NCI-H1092 (cell line): ENCODE measurements around the gene SLC5A12.

Experiments used
- DNase-seq: peaks from one replicate; lab custom pipeline; 2025; lab: John Stamatoyannopoulos, UW

The SLC5A12 gene, protein sequence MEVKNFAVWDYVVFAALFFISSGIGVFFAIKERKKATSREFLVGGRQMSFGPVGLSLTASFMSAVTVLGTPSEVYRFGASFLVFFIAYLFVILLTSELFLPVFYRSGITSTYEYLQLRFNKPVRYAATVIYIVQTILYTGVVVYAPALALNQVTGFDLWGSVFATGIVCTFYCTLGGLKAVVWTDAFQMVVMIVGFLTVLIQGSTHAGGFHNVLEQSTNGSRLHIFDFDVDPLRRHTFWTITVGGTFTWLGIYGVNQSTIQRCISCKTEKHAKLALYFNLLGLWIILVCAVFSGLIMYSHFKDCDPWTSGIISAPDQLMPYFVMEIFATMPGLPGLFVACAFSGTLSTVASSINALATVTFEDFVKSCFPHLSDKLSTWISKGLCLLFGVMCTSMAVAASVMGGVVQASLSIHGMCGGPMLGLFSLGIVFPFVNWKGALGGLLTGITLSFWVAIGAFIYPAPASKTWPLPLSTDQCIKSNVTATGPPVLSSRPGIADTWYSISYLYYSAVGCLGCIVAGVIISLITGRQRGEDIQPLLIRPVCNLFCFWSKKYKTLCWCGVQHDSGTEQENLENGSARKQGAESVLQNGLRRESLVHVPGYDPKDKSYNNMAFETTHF

DNA sequence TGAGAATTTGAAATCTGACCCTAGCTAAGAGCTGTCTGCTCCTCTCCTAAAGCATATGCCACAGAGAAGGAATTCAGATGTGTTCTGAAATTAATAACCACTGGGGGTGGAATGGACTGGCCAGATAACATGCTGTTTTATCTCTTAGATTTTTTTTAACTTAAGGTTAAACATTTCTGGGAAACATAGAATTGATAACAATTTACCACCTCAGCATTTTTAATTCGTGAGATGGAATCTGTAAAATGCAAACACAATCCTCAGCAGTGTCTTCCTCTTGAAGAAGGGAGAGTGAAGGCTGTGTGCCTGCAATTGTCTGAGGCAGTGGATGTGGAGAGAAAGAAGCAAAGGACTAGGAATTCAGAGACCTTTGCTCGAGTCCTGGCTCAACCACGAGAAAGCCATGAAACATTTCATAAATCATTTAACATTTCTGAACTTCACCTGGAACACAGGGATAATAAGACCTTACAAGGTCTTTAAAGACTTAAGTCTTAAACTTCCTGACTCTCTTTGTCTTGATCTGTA, at the start of gene SLC5A12:
Gene SLC5A12, minus strand, starts transcription at position 113 of the 528 bp plus-strand sequence. CDS start 346 bp downstream, outside the sequence.
- no peak for DNase-seq

DNA sequence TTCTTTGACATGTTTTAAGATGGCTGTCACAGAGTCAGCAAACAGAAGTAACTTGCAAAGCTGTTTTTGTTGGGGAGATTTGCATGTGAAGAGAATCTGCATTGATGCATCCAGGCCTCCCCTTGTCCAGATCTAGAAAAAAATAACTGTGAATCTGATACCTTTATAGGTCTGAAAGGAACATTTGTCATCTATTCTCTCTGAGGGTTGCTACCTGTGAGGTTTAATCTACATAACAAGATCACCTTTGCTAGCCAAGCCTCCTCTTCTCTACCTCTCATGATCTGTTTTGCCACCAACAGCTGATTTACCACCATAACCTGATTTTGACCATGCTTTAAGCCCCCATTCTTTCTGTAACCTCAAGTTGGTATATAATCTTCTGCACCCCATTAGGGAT, 47.2 kb upstream of the SLC5A12 start:
- no peak for DNase-seq

DNA sequence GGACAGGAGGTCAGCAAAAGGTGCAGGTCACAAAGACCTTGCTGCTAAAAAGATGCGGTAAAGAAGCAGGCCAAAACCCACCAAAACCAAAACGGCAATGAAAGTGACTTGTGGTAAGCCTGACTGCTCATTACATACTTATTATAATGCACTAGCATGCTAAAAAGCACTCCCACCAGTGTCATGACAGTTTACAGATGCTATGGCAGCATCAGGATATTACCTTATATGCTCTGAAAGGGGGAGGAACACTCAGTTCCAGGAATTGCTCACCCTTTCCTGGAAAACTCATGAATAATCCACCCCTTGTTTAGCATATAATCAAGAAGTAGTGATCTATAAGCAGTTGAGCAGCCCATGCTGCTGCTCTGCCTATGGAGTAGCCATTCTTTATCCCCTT, 45.2 kb upstream of the SLC5A12 start:
- DNase-seq: no peak

DNA sequence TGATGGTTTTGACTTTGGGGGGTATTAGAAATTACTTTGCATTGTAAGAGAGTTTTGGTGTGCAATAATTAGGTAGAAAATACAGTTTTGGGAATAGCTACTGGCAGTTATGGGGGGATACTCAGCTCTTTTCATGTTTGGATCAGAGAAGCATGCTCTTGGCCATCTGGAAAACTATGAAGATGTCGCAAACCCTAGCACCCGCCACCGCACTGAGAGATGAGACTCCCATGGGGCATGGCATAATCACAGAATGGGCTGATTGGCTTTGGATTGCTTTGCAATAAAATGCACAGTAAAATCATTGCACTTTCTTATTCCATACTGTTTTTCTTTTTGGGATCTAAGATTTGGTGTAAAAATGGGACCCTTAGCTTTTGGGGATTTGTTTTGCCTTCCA, 43.5 kb upstream of the SLC5A12 start:
- no peak for DNase-seq

DNA sequence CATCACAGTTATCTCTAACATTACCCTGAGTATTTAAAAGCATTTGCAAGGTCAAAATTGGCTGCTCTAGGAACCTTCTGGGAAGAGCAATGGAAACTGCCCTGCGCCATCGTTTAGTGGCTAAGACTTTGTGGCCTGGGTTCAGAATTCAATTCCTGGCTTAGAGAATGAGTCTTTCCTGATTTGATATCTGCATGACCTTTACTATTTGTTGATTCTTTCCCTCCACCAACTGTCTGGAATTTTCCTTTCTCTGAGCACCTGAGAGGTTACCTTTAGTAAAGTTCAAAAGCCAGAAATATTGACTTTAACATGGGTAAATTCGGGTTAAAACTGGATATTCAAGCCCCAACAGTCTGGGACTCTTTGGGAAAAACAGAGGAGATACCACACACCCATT, 43.0 kb upstream of the SLC5A12 start:
- DNase-seq: no peak

DNA sequence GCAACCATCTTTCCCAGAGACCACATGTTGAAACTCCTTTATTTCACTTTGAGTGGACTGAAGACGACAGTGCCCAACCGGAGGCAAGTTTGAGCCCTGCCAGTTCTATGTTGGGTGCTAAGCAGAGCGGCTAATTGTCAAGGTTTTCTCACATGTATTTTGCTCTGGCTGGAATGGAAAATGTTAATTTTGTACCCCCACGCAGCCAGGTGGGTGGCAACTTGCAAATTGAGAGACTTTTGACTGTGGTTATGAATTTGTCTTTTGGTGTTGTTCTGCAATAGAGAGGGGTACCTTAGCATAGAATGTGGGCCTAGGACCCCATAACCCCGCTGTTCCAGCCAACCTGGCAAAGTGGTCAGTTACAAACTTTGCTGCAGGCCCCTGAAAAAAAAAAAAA, 42.5 kb upstream of the SLC5A12 start:
- no peak for DNase-seq

DNA sequence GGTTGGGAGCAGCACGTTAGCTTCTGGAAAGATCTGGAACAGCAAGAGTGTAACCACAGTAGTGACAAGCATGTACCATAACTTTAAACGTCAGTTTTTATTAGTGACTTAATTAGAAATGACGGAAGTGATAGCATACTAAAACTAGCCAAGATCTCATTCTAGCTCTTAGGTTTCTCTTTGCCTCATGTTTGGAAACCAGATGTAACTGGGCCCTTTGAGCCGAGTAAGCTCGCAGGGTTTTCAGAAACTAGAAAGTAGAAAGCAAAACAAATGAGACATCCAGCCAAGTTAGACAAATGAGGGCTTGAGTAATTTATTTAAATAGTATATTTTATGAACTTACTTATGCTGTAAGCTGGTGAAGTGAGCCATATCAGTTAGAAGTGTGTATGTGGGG, 40.2 kb upstream of the SLC5A12 start:
- no peak for DNase-seq

DNA sequence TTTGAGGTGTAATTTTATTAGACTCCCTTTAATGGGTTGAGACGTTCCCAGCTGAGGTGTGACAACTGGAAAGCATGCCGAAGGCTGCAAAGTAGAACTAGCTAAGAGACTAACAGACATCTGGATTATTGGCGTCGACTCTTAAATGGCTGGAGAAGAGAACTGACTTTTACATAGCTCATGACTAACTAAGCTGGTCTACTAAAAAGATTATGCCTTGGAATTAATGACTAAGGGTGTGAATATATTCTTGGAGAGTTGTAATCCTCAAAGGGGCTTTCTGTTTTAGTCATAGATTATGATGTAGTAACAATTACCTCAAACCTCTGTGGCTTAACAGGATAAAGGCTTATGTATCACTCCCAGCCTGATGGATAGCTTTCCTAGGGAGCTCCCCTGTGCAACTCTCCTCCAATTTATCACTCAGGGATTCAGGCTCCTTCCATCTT, 39.5 kb upstream of the SLC5A12 start:
- DNase-seq: no peak

DNA sequence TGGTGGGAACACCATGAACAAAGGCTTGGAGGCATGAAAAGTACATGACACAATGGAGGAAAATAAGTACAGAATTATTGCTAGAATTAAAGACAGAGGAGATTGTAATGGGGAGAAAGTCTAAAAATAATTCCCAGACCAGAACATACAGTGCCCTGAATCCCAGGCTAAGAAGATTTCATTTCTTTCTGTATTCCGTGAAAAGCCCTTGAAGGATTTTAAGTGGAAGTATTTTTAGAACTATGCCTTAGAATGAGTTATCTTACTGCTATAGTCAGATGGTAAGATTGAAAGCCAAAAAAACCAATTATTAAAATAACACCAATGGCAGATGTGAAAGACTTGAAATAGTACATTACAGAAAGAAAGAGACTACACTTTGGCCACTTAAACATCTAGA, 36.1 kb upstream of the SLC5A12 start:
- no peak for DNase-seq

DNA sequence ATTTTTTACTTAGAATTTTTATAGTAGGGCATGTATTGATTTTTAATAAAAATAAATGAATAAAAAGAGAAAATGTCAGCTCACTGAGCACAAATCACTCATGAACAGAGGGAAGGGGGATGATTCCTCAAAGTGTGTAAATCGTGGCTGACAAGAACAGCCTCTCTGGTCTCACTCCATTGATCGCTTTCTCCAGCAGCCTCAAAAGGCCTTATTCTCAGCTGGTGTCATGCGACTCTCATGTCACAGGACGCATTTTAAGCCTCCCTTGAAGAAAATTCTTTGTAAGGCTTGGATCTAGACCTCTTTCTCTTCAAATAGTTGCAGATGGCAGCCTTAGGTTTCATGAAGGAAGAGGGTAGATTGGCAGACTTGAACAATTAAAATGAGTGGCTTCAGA, 33.9 kb upstream of the SLC5A12 start:
- DNase-seq: no peak

DNA sequence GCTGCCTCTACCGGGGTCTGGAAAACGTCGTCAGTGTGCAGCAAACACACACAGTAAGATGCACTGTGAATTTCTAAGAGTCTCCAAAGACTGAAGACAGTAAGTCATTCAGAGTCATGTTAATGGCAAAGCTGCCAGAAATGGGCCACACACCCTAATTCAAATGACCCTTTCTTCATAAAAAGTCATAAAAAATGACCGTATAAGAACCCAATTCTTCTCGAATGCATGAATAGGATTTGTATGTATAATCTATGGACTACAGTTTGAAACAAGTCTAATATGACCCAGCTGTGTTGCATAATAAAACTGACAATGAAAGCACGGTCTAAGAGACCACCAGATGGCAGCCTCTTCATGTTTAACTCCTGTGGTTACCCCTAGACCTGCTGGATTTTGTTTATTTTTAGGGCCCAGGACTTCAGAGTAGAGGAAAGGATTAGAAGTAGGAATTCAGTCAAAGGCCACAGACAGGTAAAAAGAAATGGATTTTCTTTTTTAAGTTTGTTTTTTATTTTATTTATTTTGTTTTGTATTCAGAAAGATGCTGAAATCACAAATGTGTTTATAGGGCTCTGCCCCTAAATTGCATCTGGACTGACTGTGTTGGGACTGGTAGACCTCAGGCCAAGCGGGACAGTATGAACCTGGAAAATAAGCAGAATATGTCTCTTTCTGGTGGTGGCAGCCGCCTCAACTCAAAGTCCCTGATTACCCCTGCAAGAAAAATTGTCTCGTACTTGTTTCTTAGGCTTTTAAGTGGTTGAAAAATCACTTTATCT, 32.1 kb upstream of the SLC5A12 start:
- no peak for DNase-seq

DNA sequence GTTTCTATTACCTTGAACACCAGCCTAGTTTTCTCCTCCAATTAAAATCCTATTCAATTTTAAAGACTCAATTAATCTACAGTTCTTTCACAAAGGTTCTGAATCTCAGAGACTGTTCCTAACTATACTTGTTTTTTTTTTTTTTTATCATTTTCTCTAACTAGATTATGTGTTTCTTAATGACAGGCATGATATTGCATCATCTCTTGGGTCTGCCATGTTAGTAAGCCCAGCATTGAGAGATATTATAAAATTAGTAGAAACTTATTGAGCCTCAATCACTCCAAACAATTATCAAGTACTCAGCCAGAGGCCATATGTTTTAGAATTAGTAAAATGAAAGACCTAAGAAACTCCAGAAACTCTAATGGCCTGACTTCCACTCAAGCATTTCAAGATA, 28.1 kb upstream of the SLC5A12 start:
- DNase-seq: no peak

DNA sequence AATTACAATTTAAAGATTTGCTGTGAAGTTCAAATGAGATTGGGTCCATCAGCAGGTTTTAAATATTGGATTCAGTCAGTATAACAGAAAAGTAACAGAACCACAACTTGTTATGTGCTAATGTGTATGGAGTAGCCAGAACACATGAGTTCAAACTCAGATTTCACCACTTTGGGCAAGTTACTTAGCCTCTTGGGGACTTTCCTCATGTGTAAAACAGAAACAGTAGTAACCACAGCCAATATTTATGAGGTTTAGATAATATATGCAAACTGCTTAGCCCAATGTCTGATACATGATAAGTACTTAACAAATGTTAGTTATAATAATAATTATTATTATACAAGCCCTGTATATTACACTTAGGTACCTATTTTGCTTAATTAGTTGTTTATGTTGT, 21.8 kb upstream of the SLC5A12 start:
- no peak for DNase-seq

DNA sequence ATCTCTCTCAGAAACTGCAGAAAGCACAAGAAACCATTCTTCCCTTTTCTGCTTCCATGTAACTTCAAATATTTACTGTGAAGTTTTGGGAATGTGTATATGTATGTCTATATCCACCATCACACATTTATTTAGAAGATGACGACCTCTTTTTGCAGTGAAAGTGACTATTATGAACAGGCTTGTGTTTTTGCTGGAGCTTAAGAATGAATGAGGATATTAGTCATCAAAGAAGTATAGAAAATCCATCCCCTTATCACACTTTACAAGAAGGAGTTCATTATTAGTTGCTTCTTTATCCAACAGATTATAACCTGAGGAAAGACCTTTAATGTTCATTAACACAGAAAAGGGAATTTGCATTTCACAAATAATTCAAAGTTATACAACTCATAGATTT, 21.1 kb upstream of the SLC5A12 start:
- DNase-seq: no peak

DNA sequence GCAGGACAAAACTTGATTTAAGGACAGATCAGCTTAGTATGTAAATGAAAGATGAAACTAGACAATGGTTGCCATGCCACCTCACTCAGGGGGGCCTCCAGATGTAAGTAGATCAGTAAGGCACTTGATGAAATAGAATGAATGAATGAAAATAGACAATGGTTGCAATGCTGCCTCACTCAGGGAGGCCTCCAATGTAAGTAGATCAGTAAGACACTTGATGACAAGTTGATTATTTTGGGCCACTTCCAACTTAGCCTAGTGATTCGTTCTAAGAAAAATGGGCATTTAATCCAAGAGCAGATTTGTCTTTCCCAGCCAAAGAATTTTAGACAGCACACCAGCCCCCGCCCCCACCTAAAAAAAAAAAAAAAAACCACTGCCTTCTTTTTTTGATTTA, 19.2 kb upstream of the SLC5A12 start:
- DNase-seq: no peak

DNA sequence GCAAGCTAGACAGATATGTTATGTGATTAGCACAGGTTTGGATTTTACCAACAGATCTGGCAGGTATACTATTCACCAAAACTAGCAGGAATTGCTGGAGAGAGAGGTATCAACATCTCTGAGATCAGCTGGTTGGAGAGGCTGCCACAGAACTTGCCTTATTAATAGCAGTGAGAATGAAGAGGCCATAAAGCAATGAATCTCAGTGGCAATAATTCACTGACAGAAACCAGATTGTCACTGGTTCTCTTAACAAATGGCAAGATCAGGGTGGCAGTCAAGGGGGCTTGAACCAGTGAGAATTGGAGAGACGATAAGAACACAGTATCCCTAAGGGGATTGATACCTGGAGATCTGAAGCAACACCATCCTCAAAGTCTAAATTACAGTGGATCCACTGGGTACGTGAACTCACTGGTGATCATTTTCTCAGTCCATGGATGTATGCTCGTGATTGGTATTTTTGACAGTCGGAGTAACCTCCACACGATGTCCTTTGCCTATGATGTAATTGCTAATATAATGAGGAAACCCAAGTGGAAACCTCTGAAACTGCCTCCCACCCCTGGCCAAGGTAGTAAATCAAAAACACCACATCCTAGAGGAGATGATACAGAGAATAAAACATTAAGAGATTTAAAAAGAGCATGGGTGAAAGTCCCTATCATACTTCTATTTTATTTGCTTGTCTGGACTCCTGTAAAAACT, 17.7 kb upstream of the SLC5A12 start:
- no peak for DNase-seq

DNA sequence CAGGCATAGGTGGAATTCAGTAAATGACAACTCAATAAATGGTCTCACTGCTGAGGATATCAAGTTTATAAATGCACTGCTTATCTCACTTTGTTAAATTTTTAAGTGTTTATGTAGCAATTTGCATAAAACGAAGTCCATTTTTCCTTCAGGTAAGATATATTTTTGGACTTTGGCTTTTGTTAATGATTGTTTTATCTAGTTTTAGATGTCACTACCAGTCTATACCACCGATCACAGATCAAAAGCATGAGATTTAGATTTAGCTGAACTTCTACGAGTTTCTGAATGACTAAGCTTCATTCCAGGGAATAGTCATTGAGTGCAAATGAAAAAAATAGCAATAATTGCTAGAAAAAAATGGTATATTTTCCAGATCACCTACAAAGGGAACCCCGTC, 12.8 kb upstream of the SLC5A12 start:
- no peak for DNase-seq

DNA sequence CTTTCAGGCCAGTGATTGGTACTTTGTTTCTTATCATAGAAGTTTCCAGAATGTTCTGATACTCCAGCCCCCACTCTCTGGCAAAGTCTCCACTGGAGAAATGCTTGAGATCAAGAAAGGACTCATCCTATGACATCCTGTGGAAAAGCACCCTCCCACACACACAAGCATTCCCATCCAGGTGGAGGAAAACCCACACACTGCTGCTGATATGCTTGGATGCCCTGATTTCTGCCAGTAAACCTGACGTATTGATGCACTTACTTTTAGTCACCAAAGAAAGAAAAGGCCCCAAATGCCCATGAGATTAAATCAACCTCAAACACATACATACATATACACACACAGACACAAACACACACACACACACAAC, 9.2 kb upstream of the SLC5A12 start:
- DNase-seq: no peak

DNA sequence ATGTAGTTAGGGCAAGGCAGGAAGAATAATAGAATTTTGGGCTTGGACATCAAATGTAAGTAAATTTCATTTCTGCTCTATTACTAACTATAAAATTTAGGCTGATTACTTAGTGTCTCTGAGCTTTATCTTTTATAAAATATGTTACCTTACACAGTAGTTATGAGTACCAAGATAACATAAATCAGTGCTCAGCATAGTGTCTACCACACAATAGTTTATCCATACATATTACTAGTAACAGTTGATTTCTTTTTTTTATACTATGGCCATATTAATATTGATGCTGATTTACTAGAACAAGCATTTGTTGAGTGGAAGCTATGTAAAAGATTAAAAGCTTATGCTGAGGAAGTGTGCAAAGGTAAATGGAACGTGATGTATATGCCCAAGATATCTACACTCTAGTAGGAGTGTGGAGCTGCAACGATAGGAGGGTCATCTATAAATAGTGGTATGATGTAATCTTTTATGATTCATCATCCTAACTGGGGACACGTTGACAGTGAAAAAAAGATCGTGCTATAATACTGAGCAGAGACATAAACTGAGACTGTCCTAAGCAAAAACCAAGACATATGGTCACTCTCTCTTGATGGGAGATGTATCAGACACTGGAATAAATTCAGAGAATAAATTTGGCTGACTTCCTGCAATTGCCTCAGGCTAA, 8.7 kb upstream of the SLC5A12 start:
- no peak for DNase-seq

DNA sequence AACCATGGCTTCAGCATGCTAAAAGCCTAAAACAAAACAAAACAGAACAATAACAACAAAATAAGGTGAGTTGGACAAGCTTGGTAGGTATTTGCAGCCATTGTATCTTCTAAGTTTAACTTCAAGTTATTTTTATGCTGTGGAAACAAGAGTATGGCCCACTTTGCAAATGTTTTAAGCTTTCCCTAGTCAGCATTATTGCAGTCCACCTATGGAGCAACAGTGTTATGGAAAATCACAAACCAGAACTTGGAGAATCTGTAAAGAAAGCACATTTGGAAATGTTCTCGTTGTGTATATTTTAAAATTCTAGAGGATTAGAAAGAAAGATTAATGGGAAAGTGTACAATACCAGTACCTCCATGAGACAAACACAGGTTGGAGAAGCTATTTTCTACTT, 7.4 kb upstream of the SLC5A12 start:
- DNase-seq: no peak

DNA sequence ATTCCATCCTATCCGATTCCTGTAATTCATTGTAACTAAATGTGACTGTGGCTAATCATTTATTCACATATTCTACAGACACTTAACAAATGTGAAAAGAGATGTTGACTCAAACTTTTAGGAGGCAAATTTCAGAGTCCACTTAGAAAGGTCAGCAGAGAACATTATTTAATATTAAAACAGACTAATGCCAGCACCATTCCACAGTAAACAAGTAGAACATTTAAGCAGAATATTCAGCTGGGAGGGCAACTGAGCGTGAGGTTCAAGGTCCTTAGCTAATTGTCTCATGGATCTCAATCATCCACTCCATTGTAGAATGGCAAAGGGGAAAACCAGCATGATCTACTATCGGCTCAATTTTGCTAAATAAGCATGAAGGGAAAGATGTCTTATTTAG, 5.1 kb upstream of the SLC5A12 start:
- no peak for DNase-seq

DNA sequence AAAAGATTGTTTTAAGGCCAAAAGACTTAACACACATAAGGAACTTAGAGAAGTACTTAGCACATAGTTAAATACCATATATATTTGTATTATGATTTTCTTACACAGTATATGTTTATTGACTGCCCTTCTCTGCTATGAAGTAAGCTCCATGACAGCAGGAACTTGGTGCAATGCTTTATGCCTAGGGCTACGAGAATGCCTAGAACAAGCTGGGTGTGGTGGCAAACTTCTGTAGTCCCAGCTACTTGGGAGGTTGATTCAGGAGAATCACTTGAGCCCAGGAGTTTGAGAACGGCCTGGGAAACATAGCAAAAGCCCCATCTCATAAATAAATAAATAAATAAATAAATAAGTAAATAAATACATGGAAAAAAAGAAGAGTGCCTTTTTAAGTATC, 1.9 kb downstream of the SLC5A12 start:
- DNase-seq: no peak
